Sigmoid colon (tissue), 7 donors: ENCODE data around the gene FANCE. TPM values are rescaled to one million over a fixed set of nuclear protein-coding genes. Genes with fewer than 3 reads are reported as not detected.
A peak's percentile ranks its signal among the peaks of the same experiment; 100 is the strongest.

ENCODE experiments used
- DNase-seq: peaks from one replicate; pipeline ENCODE4 v3.0.0-alpha.2; 2019
- H3K27ac ChIP-seq, 4 donors: fragments of 200-600 bp; sonication (generic); one replicate each; pipeline ENCODE4 v1.5.1; 2016 to 2019; ENCODE audit warnings: mild to moderate bottlenecking in 1 of 4
- H3K27me3 ChIP-seq, 3 donors: fragments of 200-600 bp; sonication (generic); one replicate each; pipeline ENCODE4 v1.5.1; 2019; ENCODE audit warnings: mild to moderate bottlenecking in 1 of 3
- H3K36me3 ChIP-seq, 4 donors: fragments of 200-600 bp; sonication (generic); one replicate each; pipeline ENCODE4 v1.5.1; 2016 to 2019
- H3K4me1 ChIP-seq, 4 donors: fragments of 200-600 bp; sonication (generic); one replicate each; pipeline ENCODE4 v1.5.1; 2017 to 2019
- H3K4me3 ChIP-seq, 4 donors: fragments of 200-600 bp; sonication (generic); one replicate each; pipeline ENCODE4 v1.5.1; 2017 to 2019; ENCODE audit warnings: mild to moderate bottlenecking in 2 of 4, moderate library complexity in 1 of 4
- H3K9me3 ChIP-seq, 4 donors: fragments of 200-600 bp in 3 of 4; sonication (generic) in 3 of 4; one replicate each; pipeline versions ENCODE4 v1.5.1 to v1.6.1; 2013 to 2019
- CTCF ChIP-seq, 4 experiments: fragments of 450-650 bp in 3 of 4; fragments of 200-600 bp in 1 of 4; IDR thresholded peaks; one replicate each; pipeline ENCODE4 v1.5.1; 2016 to 2019; ENCODE audit warnings: antibody characterized with exemption in 4 of 4, mild to moderate bottlenecking in 3 of 4, moderate library complexity in 2 of 4
- EP300 ChIP-seq, 4 donors: sonication (generic); formaldehyde crosslinking; IDR thresholded peaks; one replicate each; pipeline ENCODE4 v1.6.1; 2017; ENCODE audit warnings: antibody characterized with exemption in 4 of 4
- POLR2A ChIP-seq, 2 donors: fragments of 450-650 bp; IDR thresholded peaks; one replicate each; pipeline ENCODE4 v1.6.1; 2016; ENCODE audit warnings: antibody characterized with exemption in 2 of 2, mild to moderate bottlenecking in 2 of 2, moderate library complexity in 2 of 2
- POLR2AphosphoS5 ChIP-seq, 4 donors: sonication (generic); formaldehyde crosslinking; IDR thresholded peaks; one replicate each; pipeline ENCODE4 v1.6.1; 2017; ENCODE audit warnings: antibody characterized with exemption in 4 of 4
- WGBS, 2 donors: extraction: QIAGEN DNeasy Blood & Tissue Kit; methylation state at CpG; one replicate each; pipeline ENCODE4 v1.1.7; 2013; 5-methylcytosine and 5-hydroxymethylcytosine counted together
- intact Hi-C: fragments of 100-400 bp; cut with DNase I; formaldehyde crosslinking; loops from one replicate; pipeline ENCODE4 v1.15.1; 2023
- polyA plus RNA-seq, 3 donors: library from polyadenylated mRNA; stranded (reverse); fragments of 200-250 nt; gene quantifications; one replicate each; pipeline ENCODE4 v1.2.3, GENCODE V29; 2013
- total RNA-seq, 4 donors: library from RNA; depleted of rRNA; stranded (reverse); fragments of >200 nt; gene quantifications; one replicate each; pipeline ENCODE4 v1.1.0, GENCODE V29; 2016
- donor health status: healthy with polysubstance abuse.
- donor health status: Bipolar disorder and iron deficiency.
- donor health status: healthy.

FANCE gene
- total and polyA plus RNA-seq, 7 donors = 2.4 to 5.2 (median 3.6) TPM

- DNase-seq = no peak
Observed at GRCh38 chr6:35508542-35508941, 56.4 kb downstream of the FANCE start.

DNA sequence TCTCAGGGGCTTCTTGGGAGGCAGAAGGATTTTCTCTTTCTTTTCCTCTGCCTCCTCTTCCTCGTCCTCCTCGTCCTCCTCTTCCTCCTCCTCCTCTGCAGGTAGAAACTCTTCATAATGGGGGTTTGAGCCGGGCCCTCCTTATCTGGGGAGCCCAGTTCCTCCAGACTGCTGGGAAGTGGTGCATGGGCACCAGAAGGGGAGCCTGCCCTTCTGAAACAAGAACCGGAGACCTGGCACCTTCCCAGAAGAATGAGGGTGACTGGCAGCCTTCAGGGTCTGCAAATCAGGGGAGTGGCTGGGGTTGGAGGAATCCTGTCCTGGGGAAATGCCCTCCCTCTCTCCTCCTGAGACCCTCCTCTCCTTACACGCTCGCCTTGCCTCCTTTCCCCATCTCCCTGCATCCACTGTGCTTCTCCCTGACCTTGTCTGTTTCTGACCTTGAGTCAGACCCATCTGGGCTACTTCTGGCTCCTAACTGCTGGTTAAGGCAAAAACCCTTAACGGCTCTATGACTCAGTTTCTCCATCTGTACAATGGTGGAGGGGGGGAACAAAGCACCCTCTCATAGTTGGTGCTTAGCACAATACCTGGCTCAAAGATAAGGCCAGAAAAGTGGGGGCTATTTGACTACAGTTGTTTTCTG lies 58.9 kb downstream of the FANCE start:
- H3K36me3 ChIP-seq = no peaks in the 10 kb centered on the region
- no peak overlapping the region for H3K27ac ChIP-seq
- no peak for DNase-seq
- TF ChIP-seq EP300 (IDR thresholded peaks at IDR 0.05) = no peak
- TF ChIP-seq POLR2A (IDR thresholded peaks at IDR 0.05) = no peak
- TF ChIP-seq POLR2AphosphoS5 (IDR thresholded peaks at IDR 0.05) = no peak
- no peak for TF ChIP-seq CTCF (IDR thresholded peaks at IDR 0.05)
- no peaks in the 10 kb centered on the region for H3K9me3 ChIP-seq
- peaks cover 0 to 14% (median 10%) of the 10 kb centered on the region in 4 donors for H3K4me1 ChIP-seq
- 72 to 75% methylated on average over 7 of the region's 7 CpGs for WGBS, 2 donors
- intact Hi-C loops = no loop called here
- H3K27me3 ChIP-seq = peaks cover 17 to 71% (median 26%) of the 10 kb centered on the region in 3 donors
- H3K4me3 ChIP-seq = peak overlapping the region in 2 of 4 donors; percentile 22 to 32

More at GRCh38 chr6:35508542-35508941, 56.4 kb downstream of the FANCE start:
- Histone ChIP-seq H3K27me3 (peaks cover 17 to 88% (median 30%) of the 10 kb centered on the region in 3 donors), H3K36me3 (no peaks in the 10 kb centered on the region), H3K9me3 (no peaks in the 10 kb centered on the region), H3K4me1 (peaks cover 0 to 17% (median 10%) of the 10 kb centered on the region in 4 donors), H3K27ac (no peak overlapping the region), H3K4me3 (no peak overlapping the region)
- TF ChIP-seq POLR2AphosphoS5 (IDR thresholded peaks at IDR 0.05) = no peak
- TF ChIP-seq EP300 (IDR thresholded peaks at IDR 0.05) = no peak
- no peak for TF ChIP-seq CTCF (IDR thresholded peaks at IDR 0.05)
- TF ChIP-seq POLR2A (IDR thresholded peaks at IDR 0.05) = no peak
- 62 to 72% methylated on average over 5 of the region's 5 CpGs for WGBS, 2 donors
- intact Hi-C loops = no loop called here

GRCh38 chr6:35511562-35511941 lies 59.4 kb downstream of the FANCE start:
- H3K4me1 ChIP-seq = peaks cover 0 to 11% (median 10%) of the 10 kb centered on the region in 4 donors
- no peaks in the 10 kb centered on the region for H3K9me3 ChIP-seq
- intact Hi-C loops = no loop called here
- no peak for TF ChIP-seq POLR2A (IDR thresholded peaks at IDR 0.05)
- no peak for TF ChIP-seq CTCF (IDR thresholded peaks at IDR 0.05)
- TF ChIP-seq EP300 (IDR thresholded peaks at IDR 0.05) = no peak
- no peak for TF ChIP-seq POLR2AphosphoS5 (IDR thresholded peaks at IDR 0.05)
- 21 to 54% methylated on average over 32 of the region's 32 CpGs for WGBS, 2 donors
- H3K36me3 ChIP-seq = no peaks in the 10 kb centered on the region
- H3K27ac ChIP-seq = no peak overlapping the region
- H3K4me3 ChIP-seq = peak overlapping the region in 3 of 4 donors; percentile 7 to 32 (median 22)
- no peak for DNase-seq
- H3K27me3 ChIP-seq = peaks cover 16 to 66% (median 26%) of the 10 kb centered on the region in 3 donors

DNA sequence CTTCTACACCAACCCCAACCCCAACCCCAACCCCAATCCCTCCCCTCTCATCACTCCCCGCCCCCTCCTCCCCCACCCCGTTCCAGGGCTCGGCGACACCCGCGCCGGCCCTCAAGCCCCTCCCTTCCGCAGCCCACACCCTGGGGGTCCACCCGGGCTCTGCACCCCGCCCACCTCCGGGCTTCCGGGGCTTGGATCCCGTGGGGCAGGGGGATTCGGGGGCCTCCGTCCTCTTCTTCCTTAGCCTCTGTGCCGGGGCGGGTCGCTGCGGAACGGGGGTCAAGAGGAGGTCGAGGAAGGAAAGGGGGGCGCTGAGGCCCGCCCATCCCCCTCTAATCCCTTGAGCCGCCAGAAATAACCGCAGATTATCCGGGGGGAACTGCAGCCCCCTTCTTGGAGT lies 59.9 kb downstream of the FANCE start:
- Histone ChIP-seq H3K4me1 (peaks cover 0 to 11% (median 10%) of the 10 kb centered on the region in 4 donors), H3K36me3 (no peaks in the 10 kb centered on the region), H3K27me3 (peaks cover 12 to 62% (median 26%) of the 10 kb centered on the region in 3 donors), H3K27ac (no peak overlapping the region), H3K4me3 (peak overlapping the region in 3 of 4 donors; percentile 7 to 32 (median 22)), H3K9me3 (no peaks in the 10 kb centered on the region)
- no peak for DNase-seq
- intact Hi-C loops = no loop called here
- 10 to 29% methylated on average over 26 of the region's 26 CpGs for WGBS, 2 donors
- TF ChIP-seq POLR2A (IDR thresholded peaks at IDR 0.05) (no peak), CTCF (IDR thresholded peaks at IDR 0.05) (no peak), POLR2AphosphoS5 (IDR thresholded peaks at IDR 0.05) (no peak)
